Measurements from ENCODE around the gene DR1. TPM values are rescaled to one million over a fixed set of nuclear protein-coding genes. Genes with fewer than 3 reads are reported as not detected.

DR1 gene
- total RNA-seq, 1 donor from 2014 or later = 62.3 TPM

DNA sequence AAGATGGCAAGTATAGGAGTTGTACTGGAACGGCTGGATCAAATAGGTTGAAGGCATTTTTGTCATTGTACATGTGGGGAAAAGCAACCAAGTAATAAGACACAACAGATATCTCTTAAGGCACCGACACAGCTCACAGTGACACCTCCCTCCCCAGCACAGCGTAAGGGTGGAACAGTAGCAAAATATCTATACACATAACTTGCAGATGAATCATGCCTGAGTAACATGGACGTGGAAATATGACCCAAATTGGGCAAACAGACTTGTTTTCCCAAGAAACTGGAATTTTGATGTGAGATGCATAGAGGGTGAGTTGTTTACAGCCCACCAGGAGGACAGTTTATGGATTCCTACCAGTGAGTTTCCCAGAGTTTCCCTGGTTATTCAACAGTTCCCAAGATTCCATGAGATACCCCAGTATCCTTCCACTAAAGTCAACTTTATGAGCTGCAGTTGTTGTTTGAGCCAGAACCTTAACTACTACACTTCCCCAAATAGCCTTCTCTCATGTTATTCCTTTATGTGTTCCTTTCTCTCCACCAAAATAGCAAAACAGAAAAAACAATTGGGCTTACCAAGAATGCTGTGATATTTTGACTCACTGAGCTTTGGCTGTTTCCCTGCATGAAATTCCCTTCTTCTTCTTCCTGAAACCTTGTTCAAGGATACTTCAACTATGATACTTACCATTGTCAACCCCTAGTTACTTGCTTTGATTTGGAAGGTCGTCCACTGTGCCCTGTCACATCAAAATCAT lies 7.1 kb upstream of the DR1 start:
- Mint-ChIP-seq H3K27ac (no peak overlapping the region), H3K4me1 (peaks cover 4% of the 10 kb centered on the region), H3K4me3 (no peak overlapping the region), H3K27me3 (no peaks in the 10 kb centered on the region), H3K9me3 (no peaks in the 10 kb centered on the region), H3K36me3 (ENCODE audit: low read depth) (peaks cover 26% of the 10 kb centered on the region)
- ChIA-PET POLR2A (interaction anchor here (0.6 kb wide), 1 partner anchor 253 kb away, joined by 3 read pairs; no protein-coding TSS in a partner anchor), CTCF (interaction anchor here (0.9 to 1.4 kb wide), 2 partner anchors 34 to 258 kb away, joined by 3 read pairs; no protein-coding TSS in a partner anchor)
- DNase-seq (no peak), ATAC-seq (ENCODE audit: low read depth) (no peak)
- TF ChIP-seq, protein P1, sequence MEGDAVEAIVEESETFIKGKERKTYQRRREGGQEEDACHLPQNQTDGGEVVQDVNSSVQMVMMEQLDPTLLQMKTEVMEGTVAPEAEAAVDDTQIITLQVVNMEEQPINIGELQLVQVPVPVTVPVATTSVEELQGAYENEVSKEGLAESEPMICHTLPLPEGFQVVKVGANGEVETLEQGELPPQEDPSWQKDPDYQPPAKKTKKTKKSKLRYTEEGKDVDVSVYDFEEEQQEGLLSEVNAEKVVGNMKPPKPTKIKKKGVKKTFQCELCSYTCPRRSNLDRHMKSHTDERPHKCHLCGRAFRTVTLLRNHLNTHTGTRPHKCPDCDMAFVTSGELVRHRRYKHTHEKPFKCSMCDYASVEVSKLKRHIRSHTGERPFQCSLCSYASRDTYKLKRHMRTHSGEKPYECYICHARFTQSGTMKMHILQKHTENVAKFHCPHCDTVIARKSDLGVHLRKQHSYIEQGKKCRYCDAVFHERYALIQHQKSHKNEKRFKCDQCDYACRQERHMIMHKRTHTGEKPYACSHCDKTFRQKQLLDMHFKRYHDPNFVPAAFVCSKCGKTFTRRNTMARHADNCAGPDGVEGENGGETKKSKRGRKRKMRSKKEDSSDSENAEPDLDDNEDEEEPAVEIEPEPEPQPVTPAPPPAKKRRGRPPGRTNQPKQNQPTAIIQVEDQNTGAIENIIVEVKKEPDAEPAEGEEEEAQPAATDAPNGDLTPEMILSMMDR (IDR thresholded peaks at IDR 0.05) = no peak
- intact Hi-C loops (cut with micrococcal nuclease) = no loop called here

DNA sequence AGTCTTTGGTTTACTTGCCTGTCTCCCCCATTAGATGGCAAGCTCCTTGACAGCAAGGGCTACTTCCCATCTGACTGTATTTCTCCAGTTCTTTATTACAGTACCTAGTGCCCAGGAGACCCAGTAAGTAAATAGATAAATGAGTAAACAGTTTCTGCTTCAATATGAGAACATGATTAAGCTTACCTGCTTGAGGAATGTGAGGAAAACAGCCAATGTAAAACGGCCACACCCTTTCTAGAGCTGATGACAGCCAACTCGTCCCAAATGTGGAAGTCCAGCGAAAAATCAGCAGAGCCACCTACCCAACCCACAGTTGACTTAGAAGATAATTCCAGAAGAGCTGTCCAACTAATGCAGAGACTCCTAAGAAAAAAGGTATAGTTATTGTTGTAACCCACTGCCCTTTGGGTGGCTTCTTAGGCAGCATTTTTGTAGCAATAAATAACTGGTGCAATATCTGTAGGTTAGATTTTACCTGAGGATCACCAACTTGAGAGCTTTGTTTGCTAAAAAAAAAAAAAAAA lies 6.5 kb upstream of the DR1 start:
- no peaks in the 10 kb centered on the region for H3K27me3 Mint-ChIP-seq
- no peak overlapping the region for H3K27ac Mint-ChIP-seq
- intact Hi-C loops (cut with micrococcal nuclease) = no loop called here
- POLR2A ChIA-PET = interaction anchor here (0.6 kb wide), 1 partner anchor 254 kb away, joined by 3 read pairs; no protein-coding TSS in a partner anchor
- H3K36me3 Mint-ChIP-seq (ENCODE audit: low read depth) = peaks cover 26% of the 10 kb centered on the region
- no peaks in the 10 kb centered on the region for H3K9me3 Mint-ChIP-seq
- H3K4me3 Mint-ChIP-seq = no peak overlapping the region
- no peak for ATAC-seq (ENCODE audit: low read depth)
- TF ChIP-seq, protein P1 (IDR thresholded peaks at IDR 0.05) = no peak
- peaks cover 6% of the 10 kb centered on the region for H3K4me1 Mint-ChIP-seq
- CTCF ChIA-PET = interaction anchor here (0.9 kb wide), 1 partner anchor 35 kb away, joined by 3 read pairs; no protein-coding TSS in a partner anchor
- DNase-seq = no peak

DNA sequence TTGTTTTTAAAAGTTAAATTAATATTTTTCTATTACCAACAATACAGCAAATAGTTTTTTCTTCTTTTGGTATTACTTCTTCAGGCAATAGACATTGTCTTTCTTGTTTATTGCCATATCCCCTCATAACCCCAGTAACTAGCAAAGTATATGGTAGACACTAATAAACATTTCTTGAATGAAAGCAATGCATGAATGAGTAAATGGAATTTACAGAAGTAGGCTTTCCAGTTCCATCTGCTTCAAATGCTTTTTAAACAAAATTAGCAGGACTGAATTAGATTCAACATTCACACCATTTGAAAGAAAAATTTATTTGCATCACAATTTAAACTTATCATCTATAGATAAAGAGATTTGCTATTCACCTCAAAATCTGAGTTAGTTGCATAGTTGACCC lies 5.6 kb upstream of the DR1 start:
- ChIA-PET POLR2A (no interaction called here), CTCF (no interaction called here)
- no peak overlapping the region for H3K4me3 Mint-ChIP-seq
- intact Hi-C loops (cut with micrococcal nuclease) = loop anchor here (10.0 kb wide), 1 partner anchor 345 kb away; the partner anchor contains the start of gene BCAR3
- H3K4me1 Mint-ChIP-seq = peaks cover 9% of the 10 kb centered on the region
- TF ChIP-seq, protein P1 (IDR thresholded peaks at IDR 0.05) = no peak
- no peaks in the 10 kb centered on the region for H3K27me3 Mint-ChIP-seq
- H3K36me3 Mint-ChIP-seq (ENCODE audit: low read depth) = peaks cover 27% of the 10 kb centered on the region
- no peak for ATAC-seq (ENCODE audit: low read depth)
- no peaks in the 10 kb centered on the region for H3K9me3 Mint-ChIP-seq
- DNase-seq = no peak
- no peak overlapping the region for H3K27ac Mint-ChIP-seq

DNA sequence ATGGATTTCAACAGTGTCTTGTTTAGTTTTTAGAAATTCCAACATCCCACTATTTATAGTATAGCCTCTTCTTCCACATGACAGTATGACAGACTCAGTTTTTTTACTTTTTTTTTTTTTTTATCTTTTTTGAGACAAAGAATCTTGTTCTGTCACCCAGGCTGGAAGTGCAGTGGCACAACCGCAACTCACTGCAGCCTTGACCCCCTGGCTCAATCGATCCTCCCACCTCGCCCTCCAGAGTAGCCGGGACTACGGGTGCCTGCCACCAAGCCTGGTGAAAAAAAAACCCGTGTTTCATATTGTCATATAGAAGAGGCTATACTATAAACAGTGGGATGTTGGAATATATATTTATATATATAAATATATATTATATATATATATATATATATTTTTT lies 1.2 kb upstream of the DR1 start:
- intact Hi-C loops (cut with micrococcal nuclease) = loop anchor here (10.0 kb wide), 1 partner anchor 340 kb away; the partner anchor contains the start of gene BCAR3
- ChIA-PET CTCF (interaction anchor here (1.4 kb wide), 1 partner anchor 40 kb away, joined by 6 read pairs; no protein-coding TSS in a partner anchor), POLR2A (interaction anchor here (0.7 to 2.7 kb wide), 11 partner anchors 9 to 534 kb away, joined by 3 to 41 read pairs (median 5); partner anchors contain the start of genes DNTTIP2, FNBP1L and MTF2)
- no peak overlapping the region for H3K27ac Mint-ChIP-seq
- H3K36me3 Mint-ChIP-seq (ENCODE audit: low read depth) = peaks cover 30% of the 10 kb centered on the region
- H3K27me3 Mint-ChIP-seq = no peaks in the 10 kb centered on the region
- DNase-seq = no peak
- no peaks in the 10 kb centered on the region for H3K9me3 Mint-ChIP-seq
- TF ChIP-seq, protein P1 (IDR thresholded peaks at IDR 0.05) = no peak
- peaks cover 37% of the 10 kb centered on the region for H3K4me1 Mint-ChIP-seq
- H3K4me3 Mint-ChIP-seq = no peak overlapping the region
- ATAC-seq (ENCODE audit: low read depth) = no peak
